GM04503 (cell line): ENCODE results near the gene HLA-DPB1.
"Not testable (repeated sequence)": the region's sequence is repeated elsewhere in the genome, so short reads cannot be mapped to it uniquely, and the experiment has no call there.

Experiments
- DNase-seq: peaks from one replicate; pipeline ENCODE4 v3.0.0-alpha.2; 2012; ENCODE audit warnings: low read depth

HLA-DPB1 gene

GRCh38 chr6:33075568-33076405 lies at the start of gene HLA-DPB1:
Gene HLA-DPB1 (plus strand): TSS chr6:33075990. CDS start chr6:33076042, 52 bp downstream.
- DNase-seq, result peak; percentile 13

- DNase-seq, result no peak
These were observed 47.5 kb upstream of the HLA-DPB1 start for GRCh38 chr6:33028220-33028849.

GRCh38 chr6:33029328-33030184 lies 46.2 kb upstream of the HLA-DPB1 start:
- DNase-seq, result no peak

- DNase-seq, result no peak
These were observed 45.5 kb upstream of the HLA-DPB1 start for GRCh38 chr6:33030245-33030644.

- DNase-seq, result no peak
These were observed 41.2 kb upstream of the HLA-DPB1 start for GRCh38 chr6:33034554-33034953.

- DNase-seq, result no peak
These were observed 39.3 kb upstream of the HLA-DPB1 start for GRCh38 chr6:33036535-33036934.

- DNase-seq, result no peak
These were observed 35.6 kb upstream of the HLA-DPB1 start for GRCh38 chr6:33040157-33040556.

GRCh38 chr6:33049323-33050013 lies 26.3 kb upstream of the HLA-DPB1 start:
- DNase-seq, result no peak

- DNase-seq, result no peak
These were observed 25.6 kb upstream of the HLA-DPB1 start for GRCh38 chr6:33050014-33050810.

GRCh38 chr6:33052627-33053026 lies 23.2 kb upstream of the HLA-DPB1 start:
- no peak for DNase-seq

- DNase-seq, result no peak
These were observed 22.6 kb upstream of the HLA-DPB1 start for GRCh38 chr6:33053230-33053629.

GRCh38 chr6:33057222-33058150 lies 18.3 kb upstream of the HLA-DPB1 start:
- DNase-seq, result no peak

GRCh38 chr6:33061987-33062386 lies 13.8 kb upstream of the HLA-DPB1 start:
- no peak for DNase-seq

- DNase-seq, result not testable (repeated sequence)
These were observed 12.4 kb upstream of the HLA-DPB1 start for GRCh38 chr6:33063435-33063834.

- no peak for DNase-seq
These were observed 11.1 kb upstream of the HLA-DPB1 start for GRCh38 chr6:33064723-33065122.

- no peak for DNase-seq
These were observed 10.5 kb upstream of the HLA-DPB1 start for GRCh38 chr6:33065312-33065711.

- DNase-seq, result no peak
These were observed 8.8 kb upstream of the HLA-DPB1 start for GRCh38 chr6:33066917-33067521.

GRCh38 chr6:33069021-33069738 lies 6.6 kb upstream of the HLA-DPB1 start:
- no peak for DNase-seq

GRCh38 chr6:33070909-33071308 lies 4.9 kb upstream of the HLA-DPB1 start:
- no peak for DNase-seq
